K562 (cell line): ENCODE data around the gene CFAP70. TPM values are rescaled to one million over a fixed set of nuclear protein-coding genes. Genes with fewer than 3 reads are reported as not detected.
A peak's percentile ranks its signal among the peaks of the same experiment; 100 is the strongest.

Experiments used
- CBX1 ChIP-seq: sonication (generic); IDR thresholded peaks from 2 replicates; pipeline ENCODE4 v1.6.1; 2016; ENCODE audit warnings: antibody characterized with exemption, low read depth, mild to moderate bottlenecking
- CEBPG ChIP-seq, 3 experiments: fragments of 200-800 bp in 1 of 3; sonication (Bioruptor generic) in 1 of 3; sonication (generic) in 1 of 3; formaldehyde crosslinking in 1 of 3; IDR thresholded peaks in 2 of 3; conservative IDR thresholded peaks in 1 of 3; 2 replicates each; pipeline versions ENCODE4 v1.6.1 to v1.8.0; 2016 to 2022; ENCODE audit warnings: missing compliant biosample characterization in 2 of 3, missing genetic modification characterization in 2 of 3, mild to moderate bottlenecking in 1 of 3, missing genetic modification reagents in 1 of 3
- EHMT2 ChIP-seq: fragments of 450-650 bp; IDR thresholded peaks from 2 replicates; pipeline ENCODE4 v1.6.1; 2018; ENCODE audit warnings: antibody characterized with exemption
- ELF2 ChIP-seq: fragments of 250-450 bp; sonication (Bioruptor Pico); IDR thresholded peaks from 2 replicates; pipeline ENCODE4 v1.5.0; 2021; ENCODE audit warnings: mild to moderate bottlenecking
- ELK3 ChIP-seq: fragments of 450-650 bp; formaldehyde crosslinking; IDR thresholded peaks from 2 replicates; pipeline ENCODE4 v1.4.0; 2020; ENCODE audit warnings: mild to moderate bottlenecking
- ESRRB ChIP-seq: fragments of 250-450 bp; sonication (Bioruptor Pico); IDR thresholded peaks from 2 replicates; pipeline ENCODE4 v1.5.0; 2020; ENCODE audit warnings: mild to moderate bottlenecking, moderate library complexity, borderline replicate concordance
- FIP1L1 ChIP-seq: fragments of 200-400 bp; formaldehyde crosslinking; IDR thresholded peaks from 2 replicates; pipeline ENCODE4 v1.6.1; 2018; ENCODE audit warnings: mild to moderate bottlenecking, low read depth, low read length; ENCODE audit not compliant: poor library complexity, severe bottlenecking
- ID3 ChIP-seq, 2 experiments: fragments of 250-450 bp in 1 of 2; fragments of 450-650 bp in 1 of 2; sonication (Bioruptor Pico) in 1 of 2; IDR thresholded peaks; 2 replicates each; pipeline versions ENCODE4 v1.6.1 to v1.8.0; 2016 to 2021; ENCODE audit warnings: mild to moderate bottlenecking in 2 of 2, moderate library complexity in 2 of 2, missing compliant biosample characterization in 1 of 2, missing genetic modification characterization in 1 of 2
- ILF3 ChIP-seq: fragments of 450-650 bp; IDR thresholded peaks from 2 replicates; pipeline ENCODE4 v1.6.1; 2018; ENCODE audit warnings: antibody characterized with exemption, mild to moderate bottlenecking, moderate library complexity, borderline replicate concordance
- MBD2 ChIP-seq: sonication (generic); IDR thresholded peaks from 2 replicates; pipeline ENCODE4 v1.6.1; 2016; ENCODE audit warnings: low read depth, borderline replicate concordance
- MECOM ChIP-seq: fragments of 250-450 bp; sonication (Bioruptor Pico); IDR thresholded peaks from 2 replicates; pipeline ENCODE4 v1.8.0; 2022; ENCODE audit warnings: inconsistent platforms
- MEF2A ChIP-seq: IDR thresholded peaks from 2 replicates; pipeline ENCODE4 v1.6.1; 2011; ENCODE audit warnings: low read depth, mild to moderate bottlenecking, low read length, moderate library complexity; ENCODE audit not compliant: control insufficient read depth
- MEF2D ChIP-seq: conservative IDR thresholded peaks from 2 replicates; pipeline ENCODE4 v1.6.1; 2016; ENCODE audit warnings: low read depth, missing genetic modification characterization, missing compliant biosample characterization
- MYNN ChIP-seq, 2 experiments: sonication (generic); formaldehyde crosslinking in 1 of 2; IDR thresholded peaks; 2 replicates each; pipeline versions ENCODE4 v1.5.0 to v1.6.1; 2016 to 2020; ENCODE audit warnings: antibody characterized with exemption in 1 of 2, missing genetic modification reagents in 1 of 2
- NEUROD1 ChIP-seq: fragments of 150-350 bp; IDR thresholded peaks from 2 replicates; pipeline ENCODE4 v1.6.1; 2014; ENCODE audit warnings: borderline replicate concordance, low read length, low read depth; ENCODE audit not compliant: partially characterized antibody
- PTRF ChIP-seq: fragments of 450-650 bp; IDR thresholded peaks from 2 replicates; pipeline ENCODE4 v1.6.1; 2016; ENCODE audit warnings: mild to moderate bottlenecking, missing genetic modification characterization, missing compliant biosample characterization
- SMARCA4 ChIP-seq: fragments of 450-650 bp; IDR thresholded peaks from 2 replicates; pipeline ENCODE4 v1.6.1; 2016
- TRIM28 ChIP-seq: fragments of 450-650 bp; IDR thresholded peaks from 2 replicates; pipeline ENCODE4 v1.6.1; 2017
- TSC22D4 ChIP-seq: fragments of 450-650 bp; IDR thresholded peaks from 2 replicates; pipeline ENCODE4 v1.6.1; 2016; ENCODE audit warnings: missing genetic modification characterization, missing biosample characterization, control low read depth
- ZNF184 ChIP-seq: sonication (generic); formaldehyde crosslinking; IDR thresholded peaks from 2 replicates; pipeline ENCODE4 v1.5.0; 2020; ENCODE audit warnings: missing genetic modification reagents
- ZNF384 ChIP-seq: IDR thresholded peaks from 2 replicates; pipeline ENCODE4 v1.6.1; 2012; ENCODE audit warnings: low read depth, low read length, improper control_type of control experiment
- polyA plus RNA-seq, 8 experiments: library from polyadenylated mRNA; depleted of rRNA in 4 of 8; stranded (reverse) in 5 of 8; unstranded in 3 of 8; fragments of >200 nt; fragmentation: Nextera tagmentation in 2 of 8; fragmentation: Illumina TruSeq in 1 of 8; extraction: Ambion mirVana in 2 of 8; extraction: Trizol in 1 of 8; gene quantifications; 2 replicates each; pipeline versions ENCODE4 v1.2.1 to v1.2.3, GENCODE V29; 2011 to 2014; ENCODE audit warnings: inconsistent platforms in 1 of 8, missing spikeins in 1 of 8
- total RNA-seq, 7 experiments: library from RNA; depleted of rRNA in 6 of 7; stranded (reverse); fragments of >200 nt in 6 of 7; fragmentation: Illumina TruSeq in 2 of 7; extraction: Trizol in 2 of 7; gene quantifications; 2 replicates each; pipeline versions ENCODE4 v1.2.1 to v1.2.3, GENCODE V29; 2011 to 2021; ENCODE audit warnings: low replicate concordance in 1 of 7
- TF ChIP-seq, protein P1 (sequence below): fragments of 250-450 bp; sonication (Bioruptor Pico); IDR thresholded peaks from 2 replicates; pipeline ENCODE4 v1.4.0; 2020; ENCODE audit warnings: mild to moderate bottlenecking, moderate library complexity
- TF ChIP-seq, protein P2 (sequence below): fragments of 250-450 bp; sonication (Bioruptor Pico); IDR thresholded peaks from 2 replicates; pipeline ENCODE4 v1.6.1; 2021; ENCODE audit warnings: mild to moderate bottlenecking

Gene CFAP70
- total and polyA plus RNA-seq, 9 of the 15 experiments (the other 6 are each of a cell fraction or from before 2014, with no cell fraction given): 0.27 to 1.6 (median 0.86) TPM

GRCh38 chr10:73244866-73245477, 113.7 kb downstream of the CFAP70 start (continued):
- TF ChIP-seq MYNN (IDR thresholded peaks at IDR 0.05) (no peak; the same call in 1 of the 2 replicates), MYNN (CRISPR knock-in tag; IDR thresholded peaks at IDR 0.05) (no peak), FIP1L1 (no peak), EHMT2 (no peak), SMARCA4 (peak; percentile 92), TRIM28 (no peak), ELF2 (CRISPR knock-in tag) (no peak), ZNF384 (no peak), MEF2A (peak; percentile 59), TSC22D4 (no peak), CBX1 (no peak), ELK3 (no peak), MBD2 (peak; percentile 68), PTRF (tag) (no peak), NEUROD1 (peak; percentile 67), MEF2D (0 out of 2 replicates have a peak, but pooled peaks have one; percentile 31), CEBPG (CRISPR knock-in tag; IDR thresholded peaks at IDR 0.05) (no peak), CEBPG (tag; conservative IDR thresholded peaks at IDR 0.05 in 1 of 2, IDR thresholded peaks at IDR 0.05 in 1 of 2) (no peak), ESRRB (CRISPR knock-in tag) (no peak), ILF3 (no peak; the same call in 1 of the 2 replicates), MECOM (peak; percentile 94), ID3 (CRISPR knock-in tag; IDR thresholded peaks at IDR 0.05) (no peak), ID3 (tag; IDR thresholded peaks at IDR 0.05) (peak; percentile 96), ZNF184 (CRISPR knock-in tag) (no peak)
- TF ChIP-seq, protein P1, sequence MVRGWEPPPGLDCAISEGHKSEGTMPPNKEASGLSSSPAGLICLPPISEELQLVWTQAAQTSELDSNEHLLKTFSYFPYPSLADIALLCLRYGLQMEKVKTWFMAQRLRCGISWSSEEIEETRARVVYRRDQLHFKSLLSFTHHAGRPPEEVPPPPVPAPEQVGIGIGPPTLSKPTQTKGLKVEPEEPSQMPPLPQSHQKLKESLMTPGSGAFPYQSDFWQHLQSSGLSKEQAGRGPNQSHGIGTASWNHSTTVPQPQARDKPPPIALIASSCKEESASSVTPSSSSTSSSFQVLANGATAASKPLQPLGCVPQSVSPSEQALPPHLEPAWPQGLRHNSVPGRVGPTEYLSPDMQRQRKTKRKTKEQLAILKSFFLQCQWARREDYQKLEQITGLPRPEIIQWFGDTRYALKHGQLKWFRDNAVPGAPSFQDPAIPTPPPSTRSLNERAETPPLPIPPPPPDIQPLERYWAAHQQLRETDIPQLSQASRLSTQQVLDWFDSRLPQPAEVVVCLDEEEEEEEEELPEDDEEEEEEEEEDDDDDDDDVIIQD (CRISPR knock-in tag): no peak
- TF ChIP-seq, protein P2, sequence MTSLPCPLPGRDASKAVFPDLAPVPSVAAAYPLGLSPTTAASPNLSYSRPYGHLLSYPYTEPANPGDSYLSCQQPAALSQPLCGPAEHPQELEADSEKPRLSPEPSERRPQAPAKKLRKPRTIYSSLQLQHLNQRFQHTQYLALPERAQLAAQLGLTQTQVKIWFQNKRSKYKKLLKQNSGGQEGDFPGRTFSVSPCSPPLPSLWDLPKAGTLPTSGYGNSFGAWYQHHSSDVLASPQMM: no peak
